Measurements from ENCODE around the gene ESM1. TPM values are rescaled to one million over a fixed set of nuclear protein-coding genes. Genes with fewer than 3 reads are reported as not detected.
A peak's percentile ranks its signal among the peaks of the same experiment; 100 is the strongest.
"Not testable (repeated sequence)": the region's sequence is repeated elsewhere in the genome, so short reads cannot be mapped to it uniquely, and the experiment has no call there.

ESM1 gene
- total RNA-seq, 1 donor, result 19.6 TPM

GRCh38 chr5:55022450-55022849 is 37.1 kb upstream of the ESM1 start:
- H3K4me3 ChIP-seq (ENCODE audit: low read depth, low read length), result no peak overlapping the region
- no peak for TF ChIP-seq CTCF (IDR thresholded peaks at IDR 0.05; ENCODE audit: insufficient read depth, low read length)
- no peak for DNase-seq (ENCODE audit: low read depth)

- DNase-seq (ENCODE audit: low read depth), result no peak
- TF ChIP-seq CTCF (IDR thresholded peaks at IDR 0.05; ENCODE audit: insufficient read depth, low read length), result no peak
Observed at GRCh38 chr5:55021821-55022220, 36.4 kb upstream of the ESM1 start.

GRCh38 chr5:55021410-55021809 is 36.0 kb upstream of the ESM1 start:
- TF ChIP-seq CTCF (IDR thresholded peaks at IDR 0.05; ENCODE audit: insufficient read depth, low read length), result no peak
- DNase-seq (ENCODE audit: low read depth), result peak; percentile 43

More at GRCh38 chr5:55021821-55022220, 36.4 kb upstream of the ESM1 start:
- no peak overlapping the region for H3K4me3 ChIP-seq (ENCODE audit: low read depth, low read length)

GRCh38 chr5:55010149-55010548 is 24.8 kb upstream of the ESM1 start:
- not testable (repeated sequence) for DNase-seq (ENCODE audit: low read depth); H3K4me3 ChIP-seq (ENCODE audit: low read depth, low read length)

More at GRCh38 chr5:55021410-55021809, 36.0 kb upstream of the ESM1 start:
- no peak overlapping the region for H3K4me3 ChIP-seq (ENCODE audit: low read depth, low read length)

- H3K4me3 ChIP-seq (ENCODE audit: low read depth, low read length), result no peak overlapping the region
- peak; percentile 77 for DNase-seq (ENCODE audit: low read depth)
- TF ChIP-seq CTCF (IDR thresholded peaks at IDR 0.05; ENCODE audit: insufficient read depth, low read length), result no peak
Observed at GRCh38 chr5:55004729-55005128, 19.3 kb upstream of the ESM1 start.

- TF ChIP-seq CTCF (IDR thresholded peaks at IDR 0.05; ENCODE audit: insufficient read depth, low read length), result no peak
- H3K4me3 ChIP-seq (ENCODE audit: low read depth, low read length), result no peak overlapping the region
- no peak for DNase-seq (ENCODE audit: low read depth)
Observed at GRCh38 chr5:55003432-55004065, 18.2 kb upstream of the ESM1 start.

- DNase-seq (ENCODE audit: low read depth); H3K4me3 ChIP-seq (ENCODE audit: low read depth, low read length): not testable (repeated sequence)
Observed at GRCh38 chr5:55002166-55002565, 16.8 kb upstream of the ESM1 start.

- TF ChIP-seq CTCF (IDR thresholded peaks at IDR 0.05; ENCODE audit: insufficient read depth, low read length), result no peak
- DNase-seq (ENCODE audit: low read depth), result no peak
- H3K4me3 ChIP-seq (ENCODE audit: low read depth, low read length), result no peak overlapping the region
Observed at GRCh38 chr5:54997081-54997480, 11.7 kb upstream of the ESM1 start.
